CD4-positive, alpha-beta T cell treated with Interferon gamma for 1 hour (primary cell): Measurements from ENCODE around the gene GRM7.

Experiments used
- DNase-seq: peaks from one replicate; pipeline ENCODE4 v3.0.0-alpha.2; 2020

Gene GRM7

DNA sequence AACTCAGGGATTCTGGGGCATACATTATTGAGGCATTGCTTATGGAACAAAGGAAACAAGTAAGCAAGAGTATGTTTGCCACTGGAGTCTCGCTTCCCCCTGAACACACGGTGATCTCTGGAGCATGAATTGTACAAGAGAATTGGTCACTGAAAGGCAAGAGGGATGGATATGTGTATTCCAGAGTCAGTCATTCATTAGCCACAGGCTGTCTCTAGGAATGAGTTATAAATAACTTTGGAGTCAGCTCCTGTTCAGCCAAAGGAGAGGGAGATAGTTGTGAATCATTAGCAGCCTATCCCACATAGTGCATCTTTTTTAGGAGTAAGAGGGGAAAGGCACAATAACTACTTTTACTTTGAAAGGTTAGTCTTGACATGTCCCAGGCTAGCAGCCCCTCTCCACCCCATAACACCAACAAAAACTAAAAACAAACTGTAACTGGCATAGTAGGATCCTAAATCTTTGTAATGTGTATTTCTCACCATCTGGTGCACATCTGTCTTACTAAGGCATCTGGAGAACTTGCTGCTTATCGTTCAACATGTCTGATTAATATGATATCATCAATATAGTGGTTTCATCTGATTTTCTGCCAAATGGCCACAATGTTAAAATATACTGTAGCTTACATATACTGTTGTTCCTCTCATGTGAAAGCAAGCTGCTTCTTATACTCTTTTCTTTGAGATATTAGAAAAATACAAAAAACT lies 462.2 kb downstream of the GRM7 start:
- no peak for DNase-seq

GRCh38 chr3:7328339-7328738 lies 467.4 kb downstream of the GRM7 start:
- DNase-seq, result no peak

DNA sequence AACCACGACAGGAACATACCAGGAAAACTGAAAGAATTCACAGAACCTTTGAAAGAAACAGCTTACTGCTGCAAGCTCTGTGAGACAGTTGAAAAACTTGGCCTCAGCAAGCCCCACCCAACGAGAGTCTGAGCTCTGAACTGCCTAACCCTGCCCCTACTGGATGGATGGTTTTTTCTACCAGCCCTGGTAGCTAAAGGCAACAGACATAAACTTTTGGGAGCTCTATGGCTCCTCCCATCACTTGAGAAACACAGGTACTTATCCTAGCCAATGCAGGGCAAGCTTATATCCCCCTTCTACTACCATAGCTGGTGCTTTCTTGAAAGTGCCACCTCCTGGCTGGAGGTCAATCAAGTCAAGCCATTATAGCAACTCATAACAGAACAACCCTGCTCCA lies 471.8 kb downstream of the GRM7 start:
- no peak for DNase-seq

GRCh38 chr3:7333125-7333524 lies 472.2 kb downstream of the GRM7 start:
- no peak for DNase-seq

GRCh38 chr3:7340795-7341194 lies 479.9 kb downstream of the GRM7 start:
- no peak for DNase-seq

GRCh38 chr3:7346364-7346763 lies 485.4 kb downstream of the GRM7 start:
- no peak for DNase-seq

GRCh38 chr3:7357101-7357500 lies 496.2 kb downstream of the GRM7 start:
- no peak for DNase-seq

GRCh38 chr3:7367968-7368367 lies 507.1 kb downstream of the GRM7 start:
- DNase-seq, result no peak

GRCh38 chr3:7368597-7368996 lies 507.7 kb downstream of the GRM7 start:
- DNase-seq, result no peak

- DNase-seq, result no peak
These were observed 511.0 kb downstream of the GRM7 start for GRCh38 chr3:7371693-7372572.

GRCh38 chr3:7377103-7377502 lies 516.2 kb downstream of the GRM7 start:
- DNase-seq, result no peak

DNA sequence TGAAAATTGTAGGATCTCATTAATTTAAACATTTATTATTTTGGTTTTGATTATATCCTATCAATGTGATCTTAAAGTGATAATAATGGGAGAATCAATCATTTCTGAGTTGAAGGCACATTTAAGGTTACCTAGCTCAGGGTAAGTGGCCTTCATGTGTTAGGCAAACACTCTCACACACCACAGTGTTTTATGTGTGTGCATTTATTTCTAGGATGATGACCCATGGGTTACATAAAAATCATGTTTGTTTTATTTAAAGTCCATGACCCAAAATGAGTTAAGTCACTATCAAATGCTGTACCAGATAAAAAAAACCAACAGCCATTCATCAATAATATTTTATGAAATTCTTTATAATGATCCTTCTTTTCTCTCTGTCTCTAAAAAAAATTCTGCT lies 520.8 kb downstream of the GRM7 start:
- no peak for DNase-seq

GRCh38 chr3:7382293-7383010 lies 521.5 kb downstream of the GRM7 start:
- DNase-seq, result no peak

GRCh38 chr3:7385635-7386034 lies 524.7 kb downstream of the GRM7 start:
- DNase-seq, result no peak

DNA sequence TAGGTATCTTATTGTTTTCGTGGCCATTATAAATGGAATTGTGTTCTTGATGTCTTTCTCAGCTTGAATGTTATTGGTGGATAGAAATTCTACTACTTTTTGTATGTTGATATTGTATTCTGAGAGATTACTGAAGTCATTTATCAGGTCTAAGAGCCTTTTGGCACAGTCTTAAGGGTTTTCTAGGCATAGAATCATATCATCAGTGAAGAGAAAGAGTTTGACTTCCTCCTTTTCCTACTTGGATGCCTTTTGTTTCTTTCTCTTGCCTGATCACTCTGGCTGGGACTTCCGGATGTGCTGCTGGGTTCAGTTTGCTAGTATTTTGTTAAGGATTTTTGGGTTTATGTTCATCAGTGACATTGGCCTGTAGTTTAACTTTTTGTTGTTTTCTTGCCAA lies 527.1 kb downstream of the GRM7 start:
- DNase-seq, result no peak

DNA sequence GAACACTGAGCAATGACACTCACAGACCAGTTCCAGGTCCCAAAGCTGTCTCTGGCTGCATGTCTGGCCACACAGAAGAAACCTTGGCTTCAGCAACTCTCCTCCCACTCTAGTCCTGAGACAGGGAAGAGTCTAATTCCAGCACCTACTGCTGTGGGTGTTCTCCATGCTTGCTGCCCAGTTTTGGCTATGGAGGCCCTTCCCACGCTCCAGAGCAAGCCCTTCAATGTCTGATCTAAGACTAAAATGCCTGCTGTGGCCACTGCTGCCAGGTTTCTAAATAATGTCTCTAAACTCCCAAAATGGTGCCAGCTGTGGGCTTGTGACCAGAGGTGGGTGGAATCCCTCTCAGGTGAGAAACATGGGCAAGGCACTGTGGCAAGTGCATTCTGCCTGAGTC lies 531.3 kb downstream of the GRM7 start:
- no peak for DNase-seq

DNA sequence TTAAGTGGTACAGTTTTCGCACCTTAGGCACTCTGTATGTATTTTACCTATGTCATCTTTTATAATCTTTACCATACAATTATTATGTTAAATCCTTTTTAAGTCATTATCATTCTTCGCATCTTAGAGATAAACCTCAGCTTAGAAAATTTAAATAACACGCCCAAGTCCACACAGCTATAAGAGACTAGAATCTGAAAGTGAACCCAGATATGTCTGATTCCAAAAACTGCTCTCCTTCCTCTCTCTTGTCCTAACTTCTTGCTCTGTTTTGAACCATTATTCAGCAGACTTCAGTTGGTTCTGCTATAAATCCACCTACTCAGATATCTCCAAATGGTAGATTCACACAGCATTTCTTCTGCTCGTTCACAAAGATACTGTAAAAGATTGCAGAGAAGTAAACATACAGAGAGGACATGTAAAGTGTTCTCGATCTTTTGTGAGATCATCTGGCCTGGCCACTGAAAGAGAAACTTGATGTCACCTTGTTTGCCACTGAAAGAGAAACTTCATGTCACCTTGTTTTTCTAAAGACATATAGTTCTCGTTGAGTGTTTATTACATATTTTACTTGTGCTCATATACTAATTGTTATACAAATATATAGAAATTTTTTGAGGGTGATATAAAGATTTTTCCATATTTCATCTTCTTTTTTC lies 533.2 kb downstream of the GRM7 start:
- no peak for DNase-seq

- no peak for DNase-seq
These were observed 535.6 kb downstream of the GRM7 start for GRCh38 chr3:7396534-7396933.

DNA sequence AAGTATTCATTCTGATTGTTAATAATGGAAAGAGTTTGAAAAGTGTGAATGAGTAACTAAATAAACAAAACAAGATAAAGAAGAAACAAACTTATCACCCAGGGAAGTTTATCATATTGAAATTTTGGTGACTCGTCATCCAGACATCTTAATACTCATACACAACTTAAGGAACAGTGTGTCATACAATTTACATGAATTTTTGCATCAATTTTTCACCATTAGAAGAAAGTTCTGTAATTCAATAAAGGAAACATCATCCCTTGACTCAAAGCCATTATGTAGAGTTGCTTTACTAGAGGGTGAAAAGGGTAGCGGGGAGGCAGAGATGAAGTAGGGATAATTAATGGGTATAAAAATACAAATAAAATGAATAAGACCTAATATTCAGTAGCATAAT lies 536.2 kb downstream of the GRM7 start:
- DNase-seq, result no peak

DNA sequence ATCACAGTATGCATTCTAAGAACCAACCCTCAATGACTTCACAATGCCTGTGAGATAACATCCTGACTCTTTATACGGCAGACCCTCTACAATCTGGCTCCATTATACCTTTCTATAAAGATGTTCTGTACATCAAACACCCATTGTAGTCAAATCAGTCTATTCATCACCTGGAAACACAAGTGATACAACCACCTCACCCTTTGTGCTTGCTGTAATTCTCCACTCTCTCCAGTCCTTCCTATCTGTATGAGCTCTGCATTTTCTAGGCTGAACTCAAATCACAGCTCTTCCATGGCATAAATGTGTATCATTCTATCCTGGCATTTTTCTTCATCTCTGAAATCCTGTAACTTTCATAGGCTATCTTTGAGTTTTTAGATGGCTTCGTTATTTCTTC lies 539.4 kb downstream of the GRM7 start:
- no peak for DNase-seq

- no peak for DNase-seq
These were observed 540.5 kb downstream of the GRM7 start for GRCh38 chr3:7401418-7401817.

DNA sequence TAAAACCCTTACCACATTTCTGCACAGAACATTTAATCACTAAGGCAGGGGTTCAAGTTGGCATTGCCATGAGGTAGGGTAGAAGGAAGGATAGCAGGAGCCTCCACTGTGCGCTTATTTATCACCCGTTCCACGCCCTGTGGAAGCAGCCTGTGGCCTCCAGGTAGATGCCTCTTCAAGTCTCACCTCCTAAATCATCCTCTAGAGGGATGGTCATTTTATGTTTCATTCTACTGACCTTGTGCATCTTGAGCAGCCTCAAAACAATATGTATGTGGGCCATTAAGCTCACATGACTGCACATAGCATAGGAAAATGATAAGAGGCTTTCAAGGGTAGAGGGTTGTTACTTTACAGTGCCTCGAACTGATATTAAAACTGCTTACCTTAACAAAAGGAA lies 546.2 kb downstream of the GRM7 start:
- no peak for DNase-seq

GRCh38 chr3:7410782-7411181 lies 549.9 kb downstream of the GRM7 start:
- no peak for DNase-seq
